Stimulated activated naive CD8-positive, alpha-beta T cell treated with anti-CD3 and anti-CD28 coated beads, Interleukin-15, amount 100 ng/mL, for 72 hours (primary cell): ENCODE data around the gene LTBP2.

Experiments
- ATAC-seq: fragments of 150-1000 bp; cut with Tn5 transposase; 2 replicates; pipeline ENCODE4 v1.10.0; 2021; ENCODE audit warnings: mild to moderate bottlenecking, moderate library complexity
- DNase-seq, 2 donors: peaks; one replicate each; pipeline ENCODE4 v3.0.0; 2021 to 2022
- H3K27ac Mint-ChIP-seq, 2 donors: one replicate each; pipeline ENCODE4 v1.8.0; 2022; ENCODE audit warnings: mild to moderate bottlenecking in 2 of 2, mixed read lengths in 2 of 2, moderate library complexity in 2 of 2
- H3K27me3 Mint-ChIP-seq: one replicate; pipeline ENCODE4 v1.8.0; 2022; ENCODE audit warnings: mixed read lengths
- H3K4me1 Mint-ChIP-seq: one replicate; pipeline ENCODE4 v1.8.0; 2022; ENCODE audit warnings: mild to moderate bottlenecking, mixed read lengths
- H3K4me3 Mint-ChIP-seq, 2 donors: one replicate each; pipeline ENCODE4 v1.8.0; 2022; ENCODE audit warnings: mild to moderate bottlenecking in 2 of 2, mixed read lengths in 2 of 2, moderate library complexity in 1 of 2
- H3K9me3 Mint-ChIP-seq, 2 donors: one replicate each; pipeline ENCODE4 v1.8.0; 2022; ENCODE audit warnings: mixed read lengths in 2 of 2

The LTBP2 gene

GRCh38 chr14:74647061-74647677, 35.1 kb upstream of the LTBP2 start:
- ATAC-seq (no peak), DNase-seq (no peak)
- H3K4me1 Mint-ChIP-seq = peaks cover 4% of the 10 kb centered on the region
- H3K27ac Mint-ChIP-seq = no peak overlapping the region
- peaks cover 9% of the 10 kb centered on the region for H3K27me3 Mint-ChIP-seq
- no peak overlapping the region for H3K4me3 Mint-ChIP-seq
- no peaks in the 10 kb centered on the region for H3K9me3 Mint-ChIP-seq

GRCh38 chr14:74645756-74646470, 33.9 kb upstream of the LTBP2 start:
- H3K4me1 Mint-ChIP-seq = no peaks in the 10 kb centered on the region
- H3K27ac Mint-ChIP-seq = peak overlapping the region; percentile 30 to 74
- no peak for DNase-seq
- ATAC-seq = no peak
- no peaks in the 10 kb centered on the region for H3K9me3 Mint-ChIP-seq
- peaks cover 9% of the 10 kb centered on the region for H3K27me3 Mint-ChIP-seq
- H3K4me3 Mint-ChIP-seq = no peak overlapping the region

- no peak for ATAC-seq
- Mint-ChIP-seq H3K27me3 (peaks cover 9% of the 10 kb centered on the region), H3K4me3 (no peak overlapping the region), H3K4me1 (no peaks in the 10 kb centered on the region), H3K9me3 (no peaks in the 10 kb centered on the region), H3K27ac (peak overlapping the region in 1 of 2 donors; percentile 74)
- DNase-seq = no peak
Observed at GRCh38 chr14:74645244-74645643, 33.2 kb upstream of the LTBP2 start.

- no peak for ATAC-seq
- H3K9me3 Mint-ChIP-seq = no peaks in the 10 kb centered on the region
Observed at GRCh38 chr14:74641601-74642391, 29.8 kb upstream of the LTBP2 start.

GRCh38 chr14:74638966-74639365, 26.9 kb upstream of the LTBP2 start:
- ATAC-seq (no peak), DNase-seq (no peak)

More at GRCh38 chr14:74641601-74642391, 29.8 kb upstream of the LTBP2 start:
- no peak for DNase-seq
- Mint-ChIP-seq H3K27me3 (peaks cover 9% of the 10 kb centered on the region), H3K4me1 (no peaks in the 10 kb centered on the region), H3K27ac (no peak overlapping the region), H3K4me3 (no peak overlapping the region)

DNA sequence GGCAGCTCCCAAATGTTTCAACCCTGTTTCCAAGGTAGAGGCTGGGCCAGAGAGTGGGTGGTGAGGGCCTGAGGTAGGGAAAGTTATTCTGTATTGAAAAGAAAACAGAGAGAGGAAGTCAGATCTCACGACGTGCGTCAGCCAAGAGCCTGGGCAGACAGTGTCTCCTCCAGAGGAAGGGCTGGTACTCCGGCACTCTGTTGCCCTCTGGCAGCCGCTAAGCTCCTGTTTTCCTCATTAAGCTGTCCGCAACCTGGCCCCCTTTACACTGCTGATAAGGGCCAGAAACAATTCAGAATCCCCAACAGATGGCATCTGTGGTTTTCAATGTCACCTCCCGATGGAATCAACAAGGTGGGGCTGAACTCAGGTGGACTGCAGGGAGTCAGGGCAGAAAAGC, 26.0 kb upstream of the LTBP2 start:
- peaks cover 9% of the 10 kb centered on the region for H3K27me3 Mint-ChIP-seq
- H3K4me3 Mint-ChIP-seq = no peak overlapping the region
- no peak for DNase-seq
- ATAC-seq = no peak
- no peak overlapping the region for H3K27ac Mint-ChIP-seq
- H3K9me3 Mint-ChIP-seq = no peaks in the 10 kb centered on the region
- H3K4me1 Mint-ChIP-seq = no peaks in the 10 kb centered on the region

More at GRCh38 chr14:74638966-74639365, 26.9 kb upstream of the LTBP2 start:
- H3K9me3 Mint-ChIP-seq = no peaks in the 10 kb centered on the region
- H3K4me1 Mint-ChIP-seq = no peaks in the 10 kb centered on the region
- H3K27ac Mint-ChIP-seq = no peak overlapping the region
- H3K4me3 Mint-ChIP-seq = no peak overlapping the region
- peaks cover 9% of the 10 kb centered on the region for H3K27me3 Mint-ChIP-seq

DNA sequence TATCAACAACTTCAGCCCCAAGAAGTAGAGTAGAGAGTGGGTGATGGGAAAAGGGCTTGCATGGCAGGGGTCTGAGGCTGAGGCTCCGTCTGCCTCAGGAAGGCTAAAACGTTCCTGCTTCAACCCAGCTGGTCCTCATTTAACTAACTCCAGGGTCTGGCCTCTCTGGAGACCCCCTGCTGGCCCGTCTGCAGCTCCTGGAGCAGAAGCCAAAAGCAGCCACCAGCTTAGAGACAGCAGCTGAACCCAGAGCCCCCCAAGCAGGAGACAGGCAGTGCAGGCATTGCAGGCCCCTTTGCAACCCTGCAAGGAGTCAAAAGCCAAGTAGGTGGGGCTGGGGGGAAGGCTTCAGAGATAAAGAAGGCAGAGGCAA, 25.1 kb upstream of the LTBP2 start:
- peaks cover 9% of the 10 kb centered on the region for H3K27me3 Mint-ChIP-seq
- peak overlapping the region in 1 of 2 donors; percentile 44 for H3K27ac Mint-ChIP-seq
- no peak overlapping the region for H3K4me3 Mint-ChIP-seq
- H3K4me1 Mint-ChIP-seq = no peaks in the 10 kb centered on the region
- ATAC-seq (no peak), DNase-seq (no peak)
- H3K9me3 Mint-ChIP-seq = no peaks in the 10 kb centered on the region

DNA sequence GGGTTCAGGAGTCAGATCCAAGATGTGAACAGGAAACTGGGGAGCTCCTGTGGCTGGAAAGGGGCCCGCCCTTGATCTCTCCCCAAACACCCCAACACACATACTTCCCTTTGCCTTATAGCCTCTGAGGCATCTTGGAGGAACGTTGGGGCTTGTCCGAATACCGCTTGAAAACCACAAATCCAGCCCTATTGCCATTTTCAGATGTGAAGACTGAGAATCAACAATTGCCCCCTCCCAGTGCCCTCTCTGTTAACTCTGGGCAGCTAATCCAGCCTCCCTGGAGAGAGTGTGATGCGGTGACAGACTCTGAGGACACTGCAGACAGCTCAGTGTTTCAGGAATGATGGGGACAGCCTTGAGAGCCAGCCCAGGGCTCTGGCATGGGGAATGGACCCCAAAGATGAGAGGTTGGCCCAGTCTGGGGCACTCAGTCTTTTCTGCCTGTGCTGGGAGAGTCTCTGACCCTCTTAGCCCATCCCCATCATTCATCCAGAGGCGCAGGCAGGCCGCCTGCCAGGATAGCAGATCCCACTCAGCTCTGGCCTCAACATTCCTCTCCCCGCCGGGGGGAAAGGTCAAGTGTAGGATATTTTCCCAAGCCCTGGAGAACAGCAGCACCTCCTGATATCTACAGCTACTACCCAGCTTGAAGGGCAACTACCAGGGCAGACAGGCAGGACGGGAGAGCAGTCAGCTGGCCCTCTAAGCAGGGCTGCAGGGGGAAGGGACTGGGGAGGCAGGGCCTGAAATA, 24.6 kb upstream of the LTBP2 start:
- Mint-ChIP-seq H3K27me3 (peaks cover 9% of the 10 kb centered on the region), H3K4me3 (no peak overlapping the region), H3K27ac (peak overlapping the region in 1 of 2 donors; percentile 44), H3K9me3 (no peaks in the 10 kb centered on the region), H3K4me1 (no peaks in the 10 kb centered on the region)
- DNase-seq (no peak), ATAC-seq (no peak)

DNA sequence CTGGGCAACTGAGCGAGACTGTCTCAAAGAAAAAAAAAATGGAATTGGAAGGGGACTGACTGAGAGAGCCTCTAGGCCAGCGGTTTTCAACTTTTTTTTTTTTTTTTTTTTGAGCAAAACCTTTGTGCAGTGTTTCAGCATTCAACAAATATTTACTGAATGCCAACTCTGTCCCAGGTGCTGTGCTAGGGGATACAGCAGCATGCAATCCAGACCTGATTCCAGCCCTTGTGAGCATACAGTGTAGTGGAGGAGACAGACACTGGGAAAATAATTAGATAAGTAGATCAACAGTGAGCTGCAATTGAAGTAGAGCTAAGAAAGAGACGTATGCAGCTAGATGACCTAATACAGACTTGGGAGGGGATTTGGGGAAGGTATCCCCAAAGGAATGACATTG, 23.8 kb upstream of the LTBP2 start:
- Mint-ChIP-seq H3K4me1 (no peaks in the 10 kb centered on the region), H3K9me3 (no peaks in the 10 kb centered on the region), H3K27ac (peak overlapping the region in 1 of 2 donors; percentile 13), H3K27me3 (peaks cover 9% of the 10 kb centered on the region), H3K4me3 (no peak overlapping the region)
- ATAC-seq = no peak
- DNase-seq = no peak

- Mint-ChIP-seq H3K4me1 (no peaks in the 10 kb centered on the region), H3K27me3 (peaks cover 9% of the 10 kb centered on the region), H3K27ac (no peak overlapping the region), H3K9me3 (no peaks in the 10 kb centered on the region), H3K4me3 (no peak overlapping the region)
- ATAC-seq (no peak), DNase-seq (no peak)
Observed at GRCh38 chr14:74634964-74635363, 22.9 kb upstream of the LTBP2 start.

DNA sequence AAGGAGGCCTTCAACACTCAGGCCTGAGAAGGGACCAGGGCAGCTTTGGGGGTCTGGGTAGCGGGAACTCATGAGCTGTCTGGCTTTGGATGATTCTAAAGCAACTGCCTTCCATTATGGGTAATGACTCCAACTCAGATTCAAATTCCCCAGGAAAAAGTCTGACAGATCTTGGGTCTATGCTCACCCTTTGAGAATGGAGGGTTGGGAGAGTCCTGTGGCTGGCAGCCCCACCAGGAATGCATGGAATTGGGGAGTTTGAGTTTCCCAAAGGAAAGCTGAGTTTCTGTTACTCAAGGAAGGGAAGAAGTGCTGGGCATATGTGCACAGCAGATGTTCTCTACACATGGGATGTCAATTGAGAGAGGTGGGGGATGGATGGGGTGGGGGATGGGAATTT, 22.4 kb upstream of the LTBP2 start:
- Mint-ChIP-seq H3K9me3 (no peaks in the 10 kb centered on the region), H3K27ac (no peak overlapping the region), H3K4me3 (no peak overlapping the region), H3K4me1 (no peaks in the 10 kb centered on the region), H3K27me3 (peaks cover 9% of the 10 kb centered on the region)
- ATAC-seq (no peak), DNase-seq (no peak)

DNA sequence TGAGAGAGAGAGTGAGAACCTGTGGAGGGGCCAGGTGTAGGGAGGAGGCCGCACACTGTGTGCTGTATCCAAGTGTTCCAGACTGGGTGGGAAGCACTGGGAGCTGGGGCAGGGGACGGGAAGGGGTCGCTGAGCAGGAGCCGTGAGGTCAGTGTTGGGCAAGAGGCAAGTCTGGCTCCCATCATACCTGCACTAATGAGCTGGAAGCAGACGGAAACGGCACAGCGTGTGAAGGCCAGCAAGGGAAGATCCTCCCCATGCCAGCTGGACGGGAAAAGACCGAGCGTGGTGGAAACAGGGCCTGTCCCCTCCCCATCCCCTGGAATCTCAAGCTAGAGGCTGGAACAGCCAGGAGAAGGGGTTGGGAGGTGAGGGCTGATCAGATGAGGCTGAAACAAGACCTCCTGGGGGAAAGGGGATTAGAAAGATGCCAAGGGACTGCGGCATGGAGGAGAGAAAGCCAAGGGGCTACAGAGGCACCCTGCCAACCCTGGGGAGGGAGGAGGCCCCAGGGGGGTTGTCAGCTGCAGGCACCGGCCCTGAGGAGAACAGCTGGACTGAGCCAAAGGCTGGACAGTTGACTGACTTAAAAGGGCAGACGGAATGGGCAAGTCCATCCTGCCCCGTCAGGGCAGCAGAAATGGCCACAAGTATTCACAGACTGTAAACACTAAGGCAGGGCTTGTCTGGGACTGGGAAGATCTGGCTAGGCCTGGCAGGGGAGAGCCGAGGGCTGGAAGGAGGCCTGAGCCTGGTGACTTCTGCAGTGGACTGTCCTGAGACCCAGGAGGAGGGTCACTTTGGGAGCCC, 19.0 kb upstream of the LTBP2 start:
- peaks cover 5% of the 10 kb centered on the region for H3K27me3 Mint-ChIP-seq
- no peak for DNase-seq
- no peak overlapping the region for H3K4me3 Mint-ChIP-seq
- H3K9me3 Mint-ChIP-seq = no peaks in the 10 kb centered on the region
- peak overlapping the region; percentile 64 to 72 for H3K27ac Mint-ChIP-seq
- ATAC-seq = no peak
- peaks cover 8% of the 10 kb centered on the region for H3K4me1 Mint-ChIP-seq

GRCh38 chr14:74628418-74628817, 16.4 kb upstream of the LTBP2 start:
- H3K9me3 Mint-ChIP-seq = no peaks in the 10 kb centered on the region
- ATAC-seq = no peak
- no peak for DNase-seq
- H3K27ac Mint-ChIP-seq = no peak overlapping the region
- peaks cover 12% of the 10 kb centered on the region for H3K4me1 Mint-ChIP-seq
- H3K4me3 Mint-ChIP-seq = no peak overlapping the region
- no peaks in the 10 kb centered on the region for H3K27me3 Mint-ChIP-seq

DNA sequence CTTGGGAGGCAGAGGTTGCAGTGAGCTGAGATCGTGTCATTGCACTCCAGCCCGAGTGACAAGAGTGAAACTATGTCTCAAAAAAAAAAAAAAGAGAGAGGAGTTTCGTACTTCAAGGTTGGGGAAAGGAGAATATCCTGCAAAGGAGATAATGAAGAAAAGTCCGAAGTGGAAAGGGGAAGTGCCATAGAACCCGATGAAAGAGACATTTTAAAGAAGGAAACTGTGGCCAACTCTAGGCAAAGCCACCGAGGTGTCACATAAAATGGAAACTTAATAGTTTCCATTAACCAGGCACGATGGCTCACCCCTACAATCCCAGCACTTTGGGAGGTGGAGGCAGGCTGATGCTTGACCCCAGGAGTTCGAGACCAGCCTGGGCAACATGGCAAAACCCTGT, 15.0 kb upstream of the LTBP2 start:
- no peak overlapping the region for H3K27ac Mint-ChIP-seq
- DNase-seq (no peak), ATAC-seq (no peak)
- no peaks in the 10 kb centered on the region for H3K9me3 Mint-ChIP-seq
- H3K4me1 Mint-ChIP-seq = peaks cover 12% of the 10 kb centered on the region
- H3K4me3 Mint-ChIP-seq = peak overlapping the region in 1 of 2 donors; percentile 7
- no peaks in the 10 kb centered on the region for H3K27me3 Mint-ChIP-seq

GRCh38 chr14:74622257-74622656, 10.2 kb upstream of the LTBP2 start:
- ATAC-seq (no peak), DNase-seq (no peak)
- Mint-ChIP-seq H3K27ac (no peak overlapping the region), H3K4me3 (no peak overlapping the region), H3K9me3 (no peaks in the 10 kb centered on the region), H3K4me1 (peaks cover 52% of the 10 kb centered on the region), H3K27me3 (no peaks in the 10 kb centered on the region)
